Right lung (tissue), 5 donors: ENCODE results near the gene OSCP1. TPM values are rescaled to one million over a fixed set of nuclear protein-coding genes. Genes with fewer than 3 reads are reported as not detected.

ENCODE experiments used
- DNase-seq, 2 donors: peaks; one replicate each; pipeline ENCODE4 v3.0.0-alpha.2; 2013
- polyA plus RNA-seq, 5 donors: library from polyadenylated mRNA; unstranded; fragments of 120-200 nt; gene quantifications; one replicate each; pipeline versions ENCODE4 v1.2.1 to v1.2.3, GENCODE V29; 2013; ENCODE audit warnings: inconsistent platforms in 1 of 5, low replicate concordance in 1 of 5; ENCODE audit not compliant: insufficient read length in 5 of 5, insufficient read depth in 1 of 5

The OSCP1 gene
- polyA plus RNA-seq, 5 donors, result 14.8 to 20.6 (median 20.1) TPM

DNA sequence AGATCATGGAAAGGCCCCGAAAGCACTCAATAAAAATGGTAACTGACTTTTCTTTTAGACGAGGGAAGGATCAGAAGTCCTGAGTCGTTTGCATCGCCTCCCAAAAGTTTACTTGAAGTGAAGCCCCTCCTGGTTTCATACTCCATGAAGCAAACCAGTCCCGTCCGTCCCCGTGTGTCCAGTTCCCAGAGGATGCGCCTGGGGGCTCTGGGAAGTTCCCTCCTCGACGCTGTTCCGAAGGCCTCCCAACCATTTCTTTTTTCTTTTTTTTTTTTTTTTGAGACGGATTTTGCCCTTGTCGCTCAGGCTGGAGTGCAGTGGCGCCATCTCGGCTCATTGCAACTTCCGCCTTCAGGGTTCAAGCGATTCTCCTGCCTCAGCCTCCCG is 661 bp upstream of the OSCP1 start:
- no peak for DNase-seq

DNA sequence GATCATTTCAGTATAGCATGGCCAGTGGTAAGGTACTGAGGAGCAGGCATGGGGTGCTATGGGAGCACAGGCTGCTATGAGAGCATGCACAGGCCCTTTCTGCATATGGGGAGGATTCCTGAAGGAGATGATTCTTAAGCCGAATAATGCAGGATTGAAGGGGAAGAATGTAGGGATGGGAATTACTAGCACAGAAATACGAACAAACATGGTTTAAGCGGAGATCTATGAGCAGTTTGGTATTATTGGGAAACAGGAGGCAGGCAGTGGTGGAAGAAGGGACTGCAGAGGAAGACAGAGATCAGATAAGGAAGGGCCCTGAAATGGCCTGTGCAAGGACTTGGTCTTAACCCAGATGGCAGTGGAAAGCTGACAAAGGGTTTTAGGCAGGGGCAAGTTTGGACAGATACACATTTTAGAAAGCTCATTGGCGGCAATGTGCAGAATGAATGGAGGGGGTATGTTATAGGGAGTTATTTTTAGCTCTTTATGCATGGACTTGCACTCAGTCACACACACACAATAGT is 1.7 kb downstream of the OSCP1 start:
- no peak for DNase-seq

DNA sequence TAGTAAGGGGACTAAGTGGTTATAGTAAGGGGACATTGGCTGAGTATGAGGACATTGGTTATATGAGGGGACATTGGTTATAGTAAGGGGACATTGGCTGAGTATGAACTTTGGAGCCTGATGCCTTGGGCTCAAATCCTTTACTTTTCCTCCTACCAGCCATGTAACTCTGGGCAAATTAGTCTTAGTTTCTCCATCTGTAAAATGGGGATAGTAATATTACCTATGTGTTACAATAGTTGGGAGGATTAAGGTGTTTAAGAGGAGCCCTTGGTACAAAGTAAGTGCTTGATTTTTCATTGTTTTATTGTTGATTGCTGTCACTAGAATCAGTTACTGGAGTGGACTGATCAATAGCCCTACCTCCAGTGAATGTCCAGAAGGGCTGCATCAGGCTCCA is 2.8 kb downstream of the OSCP1 start:
- no peak for DNase-seq

DNA sequence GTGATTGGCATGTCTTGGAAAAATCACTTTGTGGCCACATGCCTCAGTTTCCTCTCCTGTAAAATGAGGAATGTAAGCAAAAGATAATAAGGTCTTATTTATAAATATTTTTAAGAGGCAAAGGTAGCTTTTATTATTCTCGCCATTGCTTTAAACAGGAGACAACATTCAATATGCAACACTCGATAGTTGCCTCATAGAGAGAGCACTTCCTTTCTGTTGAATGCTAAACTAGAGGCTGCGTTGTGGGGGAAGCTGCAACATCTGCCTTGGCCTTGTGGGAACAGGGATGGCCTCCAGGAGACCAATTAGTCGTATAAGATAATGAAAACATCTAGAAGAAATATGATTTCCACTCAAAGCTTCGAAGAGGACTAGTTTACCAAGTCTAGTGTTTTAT is 3.5 kb downstream of the OSCP1 start:
- DNase-seq, result no peak

GRCh38 chr1:36446271-36446670 is 4.0 kb downstream of the OSCP1 start:
- DNase-seq, result no peak

DNA sequence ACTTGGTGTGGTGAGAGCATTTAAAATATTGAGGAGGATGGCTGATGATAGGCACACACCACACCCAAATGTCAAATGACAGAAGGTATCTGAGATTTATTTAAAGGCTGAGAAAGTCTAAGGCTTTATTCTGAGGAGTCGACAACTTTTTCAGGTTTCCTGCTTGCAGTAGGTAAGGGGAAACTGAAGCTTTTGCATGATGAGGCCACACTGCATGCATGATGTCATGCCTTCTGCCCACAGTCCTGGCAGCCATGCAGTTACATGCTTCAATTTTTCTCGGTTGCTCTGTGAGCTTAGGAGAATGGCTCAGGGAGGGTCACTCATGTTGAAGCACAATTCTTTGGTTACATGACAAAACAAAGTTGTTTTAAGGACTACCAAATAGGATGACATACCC is 7.0 kb downstream of the OSCP1 start:
- DNase-seq, result no peak

- DNase-seq, result no peak
These were observed 7.9 kb downstream of the OSCP1 start for GRCh38 chr1:36442337-36442736.

- no peak for DNase-seq
These were observed 9.6 kb downstream of the OSCP1 start for GRCh38 chr1:36440646-36441045.

- DNase-seq, result no peak
These were observed 10.2 kb downstream of the OSCP1 start for GRCh38 chr1:36440044-36440443.

- no peak for DNase-seq
These were observed 11.5 kb downstream of the OSCP1 start for GRCh38 chr1:36438715-36439114.

- DNase-seq, result no peak
These were observed 13.4 kb downstream of the OSCP1 start for GRCh38 chr1:36436821-36437220.

DNA sequence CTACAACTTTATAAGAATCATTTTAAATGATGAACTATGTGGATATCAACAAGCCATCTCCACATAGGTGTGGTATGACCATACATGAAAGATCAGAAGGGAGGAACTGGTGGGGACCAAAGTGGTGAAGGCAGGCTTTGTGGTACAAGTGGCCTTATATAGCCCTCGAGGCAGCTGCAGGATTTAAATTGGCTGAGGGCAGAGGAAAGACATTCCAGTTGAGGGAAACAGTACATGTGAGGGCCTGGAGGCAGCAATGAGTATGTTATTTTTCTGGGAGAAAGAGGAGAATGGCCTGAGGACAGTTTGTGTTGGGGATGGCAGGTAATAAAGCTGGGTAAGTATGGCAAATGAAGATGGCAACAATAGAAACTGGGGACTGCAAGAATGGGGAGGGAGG is 17.1 kb downstream of the OSCP1 start:
- DNase-seq, result no peak

GRCh38 chr1:36432616-36433015 is 17.6 kb downstream of the OSCP1 start:
- no peak for DNase-seq

- no peak for DNase-seq
These were observed 24.5 kb downstream of the OSCP1 start for GRCh38 chr1:36425791-36426190.

GRCh38 chr1:36421649-36422048 is 28.6 kb downstream of the OSCP1 start:
- no peak for DNase-seq

- peak; percentile 54 to 74 for DNase-seq
These were observed 29.4 kb downstream of the OSCP1 start for GRCh38 chr1:36420836-36421317.

- peak in 1 of 2 donors; percentile 21 for DNase-seq
These were observed 29.8 kb downstream of the OSCP1 start for GRCh38 chr1:36420409-36420808.

DNA sequence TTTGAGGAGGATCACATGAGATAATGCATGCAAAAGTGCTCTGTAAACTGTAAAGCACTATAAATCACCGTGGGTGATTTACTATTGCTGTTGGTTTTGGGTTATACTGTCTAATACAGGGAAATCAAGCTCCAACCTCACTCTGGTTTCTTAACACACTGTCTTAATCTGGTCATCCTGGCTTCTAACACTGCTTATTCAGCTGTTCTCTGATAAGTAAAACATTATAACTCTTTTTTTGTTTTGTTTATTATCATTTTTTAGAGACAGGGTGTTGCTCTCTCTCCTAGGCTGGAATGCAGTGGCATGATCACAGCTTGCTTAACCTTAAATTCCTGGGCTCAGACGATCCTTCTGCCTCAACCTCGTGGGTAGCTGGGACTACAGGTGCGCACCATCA is 30.7 kb downstream of the OSCP1 start:
- no peak for DNase-seq

- DNase-seq, result no peak
These were observed 31.1 kb downstream of the OSCP1 start for GRCh38 chr1:36419140-36419539.

DNA sequence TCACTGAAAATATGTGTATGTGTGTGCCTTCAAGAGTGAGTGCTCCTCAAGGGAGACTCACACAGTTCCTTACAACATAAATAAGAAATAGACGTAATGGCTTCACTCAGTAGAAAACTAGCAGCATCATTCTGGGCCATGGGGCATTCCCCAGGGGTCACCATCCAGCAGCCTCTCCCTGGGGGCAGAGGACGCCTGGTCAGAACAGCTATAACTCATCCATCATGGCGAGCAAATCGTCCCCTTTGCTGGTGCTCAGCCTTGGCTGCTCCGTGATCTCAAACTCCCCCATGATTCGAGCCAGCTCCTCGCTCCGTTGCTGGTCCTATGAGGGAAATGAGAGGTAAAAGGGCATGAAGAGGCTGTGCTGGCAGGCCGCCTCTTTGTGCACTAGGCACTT is 32.3 kb downstream of the OSCP1 start:
- no peak for DNase-seq

DNA sequence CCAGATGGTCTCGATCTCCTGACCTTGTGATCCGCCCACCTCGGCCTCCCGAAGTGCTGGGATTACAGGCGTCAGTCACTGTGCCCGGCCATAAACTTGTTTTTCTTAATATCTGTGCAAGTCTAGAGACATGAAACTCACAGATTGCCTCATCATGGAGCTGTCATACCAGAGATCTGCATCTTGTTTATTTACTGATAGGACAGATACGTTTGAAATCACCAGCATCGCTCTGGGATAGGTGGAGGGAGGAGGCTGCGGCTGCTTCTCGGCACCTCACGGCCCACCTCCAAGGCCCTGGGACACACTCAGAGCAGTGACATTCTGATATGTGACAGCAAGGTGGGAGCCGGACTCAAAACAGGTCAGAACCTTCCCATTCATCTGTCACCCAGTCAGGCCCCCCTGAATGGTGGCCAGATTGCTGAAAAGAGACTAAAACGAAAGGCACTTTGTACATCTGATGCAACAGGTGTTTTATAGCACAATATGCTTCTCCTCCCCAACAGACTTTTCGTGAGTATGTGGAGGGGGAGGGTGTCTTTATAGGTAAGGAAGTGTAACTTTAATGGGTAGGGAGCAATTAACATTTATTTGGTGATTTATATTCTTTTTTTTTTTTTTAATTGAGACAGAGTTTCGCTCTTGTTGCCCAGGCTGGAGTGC is 34.5 kb downstream of the OSCP1 start:
- DNase-seq, result no peak

DNA sequence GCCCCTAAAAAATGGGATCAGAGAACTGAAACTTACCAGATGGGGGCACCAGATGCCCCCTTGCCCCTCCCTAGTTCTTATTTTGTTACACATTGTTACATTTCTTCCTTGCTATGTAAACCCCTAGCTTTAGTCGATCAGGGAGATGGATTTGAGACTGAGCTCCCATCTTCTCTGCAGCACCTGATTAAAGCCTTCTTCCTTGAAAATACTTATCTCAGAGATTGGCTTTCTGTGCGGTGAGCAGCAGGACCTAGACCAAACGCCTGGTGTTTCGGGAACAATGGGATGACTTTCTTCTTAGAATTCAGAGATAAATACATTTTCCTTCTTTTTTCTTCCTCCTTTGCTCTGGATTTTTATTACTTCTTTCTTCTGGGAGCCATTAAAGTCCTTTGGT is 35.9 kb downstream of the OSCP1 start:
- DNase-seq, result no peak

- DNase-seq, result no peak
These were observed 38.3 kb downstream of the OSCP1 start for GRCh38 chr1:36411674-36412648.
